Suprapubic skin (tissue), 4 donors: ENCODE measurements around the gene TEX14.

Source experiments
- CTCF ChIP-seq, 2 donors: fragments of 200-600 bp in 1 of 2; fragments of 450-650 bp in 1 of 2; sonication (generic) in 1 of 2; IDR thresholded peaks; one replicate each; pipeline ENCODE4 v1.5.1; 2016 to 2019; ENCODE audit warnings: antibody characterized with exemption in 2 of 2, mild to moderate bottlenecking in 1 of 2, moderate library complexity in 1 of 2
- EP300 ChIP-seq: sonication (generic); formaldehyde crosslinking; IDR thresholded peaks from one replicate; pipeline ENCODE4 v1.6.1; 2017; ENCODE audit warnings: antibody characterized with exemption
- POLR2A ChIP-seq, 2 donors: fragments of 450-650 bp; IDR thresholded peaks; one replicate each; pipeline ENCODE4 v1.6.1; 2017; ENCODE audit warnings: antibody characterized with exemption in 2 of 2, mild to moderate bottlenecking in 2 of 2, moderate library complexity in 2 of 2
- POLR2AphosphoS5 ChIP-seq, 3 donors: sonication (generic); formaldehyde crosslinking; IDR thresholded peaks; one replicate each; pipeline ENCODE4 v1.6.1; 2017; ENCODE audit warnings: antibody characterized with exemption in 3 of 3

- no peak for TF ChIP-seq CTCF (IDR thresholded peaks at IDR 0.05)
- TF ChIP-seq EP300, result no peak
- no peak for TF ChIP-seq POLR2A (IDR thresholded peaks at IDR 0.05)
- no peak for TF ChIP-seq POLR2AphosphoS5 (IDR thresholded peaks at IDR 0.05)
These were observed 27.5 kb downstream of the TEX14 start for GRCh38 chr17:58664302-58664701.
